MCF 10A (cell line): Measurements from ENCODE around the gene PCCB. TPM values are rescaled to one million over a fixed set of nuclear protein-coding genes. Genes with fewer than 3 reads are reported as not detected.

Experiments
- BruUV-seq: library from RNA; stranded (reverse); fragments of 400-500 nt; replicated peaks from 2 replicates; lab custom pipeline; 2021; lab: Mats Ljungman, UMichigan
- CTCF ChIA-PET: fragments of 300-600 bp; sonication (Branson Sonifier 250); formaldehyde crosslinking; extraction: SDS; loops from one replicate; lab custom pipeline; 2021; ENCODE audit warnings: antibody characterized with exemption, inconsistent platforms; lab: Yijun Ruan, JAX
- POLR2A ChIA-PET: fragments of 300-600, 350-650 bp; sonication (Branson Sonifier 250); formaldehyde crosslinking; extraction: SDS; loops from one replicate; lab custom pipeline; 2020; ENCODE audit warnings: antibody characterized with exemption, inconsistent platforms; lab: Yijun Ruan, JAX
- DNase-seq: peaks from one replicate; pipeline ENCODE4 v3.0.0-alpha.2; 2018; ENCODE audit not compliant: unreplicated experiment
- H3K27ac Mint-ChIP-seq: one replicate; pipeline ENCODE4 v1.8.0; 2022; ENCODE audit warnings: mild to moderate bottlenecking, low read depth, mixed read lengths; ENCODE audit not compliant: unreplicated experiment
- H3K27me3 Mint-ChIP-seq: one replicate; pipeline ENCODE4 v1.8.0; 2022; ENCODE audit warnings: mixed read lengths; ENCODE audit not compliant: insufficient read depth, unreplicated experiment
- H3K36me3 Mint-ChIP-seq: one replicate; pipeline ENCODE4 v1.8.0; 2022; ENCODE audit warnings: mild to moderate bottlenecking, moderate library complexity, mixed read lengths; ENCODE audit not compliant: insufficient read depth, unreplicated experiment
- H3K4me1 Mint-ChIP-seq: one replicate; pipeline ENCODE4 v1.8.0; 2022; ENCODE audit warnings: mixed read lengths; ENCODE audit not compliant: insufficient read depth, unreplicated experiment
- H3K4me3 Mint-ChIP-seq: one replicate; pipeline ENCODE4 v1.8.0; 2022; ENCODE audit warnings: mild to moderate bottlenecking, moderate library complexity, mixed read lengths; ENCODE audit not compliant: unreplicated experiment
- H3K9me3 Mint-ChIP-seq: one replicate; pipeline ENCODE4 v1.8.0; 2022; ENCODE audit warnings: mixed read lengths; ENCODE audit not compliant: unreplicated experiment
- intact Hi-C: fragments of 100-400 bp; cut with micrococcal nuclease; formaldehyde crosslinking; loops from 2 replicates; pipeline ENCODE4 v1.14.1; 2022
- total RNA-seq: library from RNA; stranded (reverse); gene quantifications from 2 replicates; pipeline ENCODE4 v1.2.3, GENCODE V29; 2022
- TF ChIP-seq, protein P1 (sequence below): fragments of 200-600 bp; IDR thresholded peaks from one replicate; pipeline ENCODE4 v1.8.0; 2022; ENCODE audit warnings: antibody characterized with exemption, mild to moderate bottlenecking; ENCODE audit not compliant: unreplicated experiment

PCCB gene
- total RNA-seq, 1 experiment from 2014 or later, result 51.7 TPM

DNA sequence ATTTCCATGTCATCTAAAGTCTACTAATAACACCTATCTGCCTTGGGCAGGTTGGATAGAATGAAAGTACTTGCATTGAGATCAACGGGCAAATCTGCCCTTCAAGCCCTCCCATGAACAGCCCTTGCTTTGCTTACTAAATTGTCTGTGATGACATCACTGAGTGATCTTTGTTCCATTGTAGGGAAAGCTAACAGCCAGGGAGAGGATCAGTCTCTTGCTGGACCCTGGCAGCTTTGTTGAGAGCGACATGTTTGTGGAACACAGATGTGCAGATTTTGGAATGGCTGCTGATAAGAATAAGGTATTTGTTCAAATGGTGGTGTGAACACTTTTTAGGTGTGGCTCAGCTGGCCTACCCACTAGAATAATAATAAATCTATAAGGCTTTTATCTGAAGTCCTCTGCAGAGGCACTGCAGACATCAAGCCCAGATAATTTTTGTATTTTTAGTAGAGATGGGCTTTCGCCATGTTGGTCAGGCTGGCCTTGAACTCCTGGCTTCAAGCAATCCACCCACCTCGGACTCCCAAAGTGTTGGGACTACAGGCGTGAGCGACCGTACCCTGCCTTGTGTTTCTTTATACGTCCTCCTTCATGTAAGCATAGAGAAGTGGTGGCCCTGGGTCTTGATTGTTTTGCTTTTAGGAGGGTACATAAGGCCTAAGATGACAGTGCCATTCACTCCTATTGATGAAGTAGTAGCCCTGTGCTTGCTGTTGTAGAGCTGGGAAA, 5.7 kb downstream of the PCCB start:
- ChIA-PET POLR2A (no interaction called here), CTCF (interaction anchor here (0.6 to 1.7 kb wide), 3 partner anchors 10 to 496 kb away, joined by 3 to 6 read pairs (median 3); partner anchors contain the start of gene STAG1)
- H3K27me3 Mint-ChIP-seq, result no peaks in the 10 kb centered on the region
- H3K9me3 Mint-ChIP-seq, result no peaks in the 10 kb centered on the region
- no peak overlapping the region for H3K27ac Mint-ChIP-seq
- intact Hi-C loops, result no loop called here
- H3K4me3 Mint-ChIP-seq, result no peak overlapping the region
- BruUV-seq, result no TSS peak
- peaks cover 23% of the 10 kb centered on the region for H3K36me3 Mint-ChIP-seq
- DNase-seq, result no peak
- TF ChIP-seq, protein P1, sequence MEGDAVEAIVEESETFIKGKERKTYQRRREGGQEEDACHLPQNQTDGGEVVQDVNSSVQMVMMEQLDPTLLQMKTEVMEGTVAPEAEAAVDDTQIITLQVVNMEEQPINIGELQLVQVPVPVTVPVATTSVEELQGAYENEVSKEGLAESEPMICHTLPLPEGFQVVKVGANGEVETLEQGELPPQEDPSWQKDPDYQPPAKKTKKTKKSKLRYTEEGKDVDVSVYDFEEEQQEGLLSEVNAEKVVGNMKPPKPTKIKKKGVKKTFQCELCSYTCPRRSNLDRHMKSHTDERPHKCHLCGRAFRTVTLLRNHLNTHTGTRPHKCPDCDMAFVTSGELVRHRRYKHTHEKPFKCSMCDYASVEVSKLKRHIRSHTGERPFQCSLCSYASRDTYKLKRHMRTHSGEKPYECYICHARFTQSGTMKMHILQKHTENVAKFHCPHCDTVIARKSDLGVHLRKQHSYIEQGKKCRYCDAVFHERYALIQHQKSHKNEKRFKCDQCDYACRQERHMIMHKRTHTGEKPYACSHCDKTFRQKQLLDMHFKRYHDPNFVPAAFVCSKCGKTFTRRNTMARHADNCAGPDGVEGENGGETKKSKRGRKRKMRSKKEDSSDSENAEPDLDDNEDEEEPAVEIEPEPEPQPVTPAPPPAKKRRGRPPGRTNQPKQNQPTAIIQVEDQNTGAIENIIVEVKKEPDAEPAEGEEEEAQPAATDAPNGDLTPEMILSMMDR, result no peak
- H3K4me1 Mint-ChIP-seq, result peaks cover 11% of the 10 kb centered on the region

DNA sequence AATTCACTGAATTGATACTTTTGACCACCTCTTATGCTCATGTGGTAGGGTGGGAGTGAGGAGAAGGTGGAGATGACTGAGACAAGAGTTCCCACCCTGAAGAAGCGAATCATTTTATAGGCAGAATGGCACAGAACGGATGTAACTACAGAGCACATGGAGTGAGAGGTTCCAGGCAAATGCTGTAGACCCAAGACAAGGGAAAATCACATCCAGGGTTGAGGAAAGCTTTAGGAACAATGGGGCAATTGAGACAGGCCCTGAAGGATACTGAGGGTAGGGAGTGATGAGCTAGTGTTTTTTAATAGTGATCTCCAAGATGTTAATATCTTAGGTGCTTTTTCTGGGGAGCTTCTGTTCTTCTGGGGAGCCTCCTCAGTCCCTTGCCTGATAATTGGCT, 8.1 kb downstream of the PCCB start:
- intact Hi-C loops, result no loop called here
- no peaks in the 10 kb centered on the region for H3K4me1 Mint-ChIP-seq
- peaks cover 38% of the 10 kb centered on the region for H3K36me3 Mint-ChIP-seq
- DNase-seq, result no peak
- POLR2A ChIA-PET, result no interaction called here
- H3K9me3 Mint-ChIP-seq, result no peaks in the 10 kb centered on the region
- H3K27me3 Mint-ChIP-seq, result no peaks in the 10 kb centered on the region
- no TSS peak for BruUV-seq
- H3K4me3 Mint-ChIP-seq, result no peak overlapping the region
- TF ChIP-seq, protein P1, result no peak
- peak overlapping the region; percentile 13 for H3K27ac Mint-ChIP-seq
- CTCF ChIA-PET, result interaction anchor here (0.6 kb wide), 1 partner anchor 353 kb away, joined by 3 read pairs; no protein-coding TSS in a partner anchor

DNA sequence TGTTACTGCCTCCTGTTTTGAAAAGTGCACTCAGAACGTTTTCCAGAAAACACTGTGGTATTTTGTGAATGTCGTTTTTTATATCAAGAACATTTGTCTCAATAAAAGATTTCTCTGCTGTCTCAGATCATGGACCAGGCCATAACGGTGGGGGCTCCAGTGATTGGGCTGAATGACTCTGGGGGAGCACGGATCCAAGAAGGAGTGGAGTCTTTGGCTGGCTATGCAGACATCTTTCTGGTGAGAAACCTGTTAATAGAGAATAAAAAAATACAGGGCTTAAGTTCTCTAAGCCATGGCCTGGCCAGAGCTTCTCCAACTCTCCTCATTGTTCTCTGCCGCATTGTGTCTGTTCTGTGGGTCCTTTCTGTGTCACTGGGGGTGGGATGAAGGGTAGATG, 11.7 kb downstream of the PCCB start:
- no peak overlapping the region for H3K27ac Mint-ChIP-seq
- no peaks in the 10 kb centered on the region for H3K27me3 Mint-ChIP-seq
- H3K9me3 Mint-ChIP-seq, result no peaks in the 10 kb centered on the region
- no peak for DNase-seq
- CTCF ChIA-PET, result no interaction called here
- no TSS peak for BruUV-seq
- H3K4me1 Mint-ChIP-seq, result peaks cover 5% of the 10 kb centered on the region
- POLR2A ChIA-PET, result no interaction called here
- TF ChIP-seq, protein P1, result no peak
- no peak overlapping the region for H3K4me3 Mint-ChIP-seq
- H3K36me3 Mint-ChIP-seq, result peaks cover 42% of the 10 kb centered on the region
- intact Hi-C loops, result no loop called here

DNA sequence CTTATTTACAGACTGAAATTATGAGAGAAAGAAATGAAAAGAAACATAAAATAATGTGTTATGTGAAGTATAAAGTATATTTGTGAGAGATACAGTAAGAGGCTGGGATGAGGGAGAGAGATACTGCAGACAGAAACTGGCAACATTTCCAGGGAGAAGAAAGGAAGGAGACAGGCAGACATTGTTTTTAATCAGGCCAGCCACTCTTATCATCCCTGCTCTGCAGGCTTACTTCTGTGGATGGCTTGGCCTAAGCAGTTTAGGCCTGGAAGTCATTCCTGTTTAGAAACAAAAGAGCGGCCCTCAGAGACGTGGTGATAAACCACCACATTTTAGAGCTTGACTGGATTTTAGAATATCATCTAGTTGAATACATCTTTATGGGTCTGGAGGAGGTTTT, 12.4 kb downstream of the PCCB start:
- TF ChIP-seq, protein P1, result no peak
- ChIA-PET CTCF (interaction anchor here (0.7 kb wide), 1 partner anchor 128 kb away, joined by 4 read pairs; no protein-coding TSS in a partner anchor), POLR2A (no interaction called here)
- Mint-ChIP-seq H3K4me3 (no peak overlapping the region), H3K27ac (no peak overlapping the region), H3K9me3 (no peaks in the 10 kb centered on the region), H3K27me3 (no peaks in the 10 kb centered on the region), H3K4me1 (peaks cover 5% of the 10 kb centered on the region), H3K36me3 (peaks cover 38% of the 10 kb centered on the region)
- DNase-seq, result no peak
- BruUV-seq, result no TSS peak
- intact Hi-C loops, result no loop called here
